Measurements from ENCODE around the gene BPNT1.

- TF ChIP-seq CTCF (conservative IDR thresholded peaks at IDR 0.05) (no peak), EZH2 (IDR thresholded peaks at IDR 0.05; ENCODE audit: low read depth) (no peak)
Observed at GRCh38 chr1:220077887-220078286, 11.7 kb downstream of the BPNT1 start.
